Parathyroid adenoma (tissue), 2 donors: ENCODE results near the gene MRFAP1.

Experiments
- H2AFZ ChIP-seq: fragments of 300-600 bp; sonication (generic); one replicate; pipeline ENCODE4 v1.7.0; 2017; ENCODE audit warnings: antibody characterized with exemption, mild to moderate bottlenecking
- H3K27ac ChIP-seq: fragments of 300-600 bp; sonication (generic); one replicate; pipeline ENCODE4 v1.7.0; 2017
- H3K27me3 ChIP-seq: fragments of 300-600 bp; sonication (generic); one replicate; pipeline ENCODE4 v1.7.0; 2017; ENCODE audit warnings: low read length; ENCODE audit not compliant: control insufficient read depth, insufficient read depth
- H3K36me3 ChIP-seq: fragments of 300-600 bp; sonication (generic); one replicate; pipeline ENCODE4 v1.7.0; 2017; ENCODE audit warnings: low read length; ENCODE audit not compliant: control insufficient read depth, insufficient read depth
- H3K4me1 ChIP-seq: fragments of 300-600 bp; sonication (generic); one replicate; pipeline ENCODE4 v1.7.0; 2017; ENCODE audit warnings: control low read depth
- H3K4me2 ChIP-seq: fragments of 300-600 bp; sonication (generic); one replicate; pipeline ENCODE4 v1.7.0; 2017; ENCODE audit warnings: low read length
- H3K4me3 ChIP-seq: fragments of 300-600 bp; sonication (generic); one replicate; pipeline ENCODE4 v1.7.0; 2017; ENCODE audit warnings: low read depth, low read length
- H3K79me2 ChIP-seq: fragments of 300-600 bp; sonication (generic); one replicate; pipeline ENCODE4 v1.7.0; 2017; ENCODE audit warnings: control low read depth
- H3K9ac ChIP-seq: fragments of 300-600 bp; sonication (generic); one replicate; pipeline ENCODE4 v1.7.0; 2017; ENCODE audit warnings: mild to moderate bottlenecking
- H3K9me3 ChIP-seq: fragments of 300-600 bp; sonication (generic); one replicate; pipeline ENCODE4 v1.7.0; 2017; ENCODE audit warnings: low read length; ENCODE audit not compliant: control insufficient read depth
- TF ChIP-seq, protein P1 (sequence below): fragments of 300-600 bp; sonication (generic); IDR thresholded peaks from one replicate; pipeline ENCODE4 v1.7.0; 2017; ENCODE audit warnings: antibody characterized with exemption, mild to moderate bottlenecking
- donor health status: primary hyperparathyroidism.

The MRFAP1 gene

DNA sequence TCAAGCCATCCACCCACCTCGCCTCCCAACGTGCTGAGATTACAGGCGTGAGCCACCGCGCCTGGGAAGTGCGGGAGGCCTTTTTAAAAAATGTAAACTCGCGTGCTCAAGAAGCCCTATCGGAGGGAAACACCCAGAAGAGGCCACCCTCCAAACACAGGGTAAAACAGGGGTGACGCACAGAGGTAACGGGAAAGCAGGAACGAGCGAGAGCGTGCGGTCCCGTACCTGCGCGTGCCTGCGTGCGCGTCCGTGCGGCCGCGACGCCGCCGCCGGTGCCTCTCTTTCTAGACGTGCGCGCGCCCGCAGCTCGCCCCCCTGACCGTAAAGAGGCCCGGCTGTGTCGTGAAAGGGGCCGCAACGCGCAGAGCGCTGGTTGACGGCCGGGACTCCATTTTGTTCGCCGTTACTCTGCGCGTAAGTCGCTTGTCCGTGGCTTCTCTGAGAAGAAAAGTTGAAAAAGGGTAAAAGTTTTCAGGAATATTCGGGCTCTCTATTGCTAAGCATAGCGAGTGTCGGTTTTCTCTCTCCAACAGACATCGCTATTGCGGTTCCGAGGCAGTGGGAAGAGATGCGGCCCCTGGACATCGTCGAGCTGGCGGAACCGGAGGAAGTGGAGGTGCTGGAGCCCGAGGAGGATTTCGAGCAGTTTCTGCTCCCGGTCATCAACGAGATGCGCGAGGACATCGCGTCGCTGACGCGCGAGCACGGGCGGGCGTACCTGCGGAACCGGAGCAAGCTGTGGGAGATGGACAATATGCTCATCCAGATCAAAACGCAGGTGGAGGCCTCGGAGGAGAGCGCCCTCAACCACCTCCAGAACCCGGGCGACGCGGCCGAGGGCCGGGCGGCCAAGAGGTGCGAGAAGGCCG, at the start of gene MRFAP1:
TSS of gene MRFAP1 (plus strand) at position 394 of the 872 bp plus-strand sequence. CDS start at position 572, 178 bp downstream.
- peak within 1 kb of the TSS; percentile 79 for H3K4me3 ChIP-seq
- TF ChIP-seq, protein P1, sequence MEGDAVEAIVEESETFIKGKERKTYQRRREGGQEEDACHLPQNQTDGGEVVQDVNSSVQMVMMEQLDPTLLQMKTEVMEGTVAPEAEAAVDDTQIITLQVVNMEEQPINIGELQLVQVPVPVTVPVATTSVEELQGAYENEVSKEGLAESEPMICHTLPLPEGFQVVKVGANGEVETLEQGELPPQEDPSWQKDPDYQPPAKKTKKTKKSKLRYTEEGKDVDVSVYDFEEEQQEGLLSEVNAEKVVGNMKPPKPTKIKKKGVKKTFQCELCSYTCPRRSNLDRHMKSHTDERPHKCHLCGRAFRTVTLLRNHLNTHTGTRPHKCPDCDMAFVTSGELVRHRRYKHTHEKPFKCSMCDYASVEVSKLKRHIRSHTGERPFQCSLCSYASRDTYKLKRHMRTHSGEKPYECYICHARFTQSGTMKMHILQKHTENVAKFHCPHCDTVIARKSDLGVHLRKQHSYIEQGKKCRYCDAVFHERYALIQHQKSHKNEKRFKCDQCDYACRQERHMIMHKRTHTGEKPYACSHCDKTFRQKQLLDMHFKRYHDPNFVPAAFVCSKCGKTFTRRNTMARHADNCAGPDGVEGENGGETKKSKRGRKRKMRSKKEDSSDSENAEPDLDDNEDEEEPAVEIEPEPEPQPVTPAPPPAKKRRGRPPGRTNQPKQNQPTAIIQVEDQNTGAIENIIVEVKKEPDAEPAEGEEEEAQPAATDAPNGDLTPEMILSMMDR, result no peak
- peaks cover 6% of the 10 kb centered on the region for H3K79me2 ChIP-seq
- H3K4me1 ChIP-seq, result peaks cover 5% of the 10 kb centered on the region
- H3K36me3 ChIP-seq, result no peaks in the 10 kb centered on the region
- no peaks in the 10 kb centered on the region for H3K27me3 ChIP-seq
- peak within 1 kb of the TSS; percentile 87 for H3K9ac ChIP-seq
- H3K4me2 ChIP-seq, result peak within 1 kb of the TSS; percentile 74
- no peaks in the 10 kb centered on the region for H3K9me3 ChIP-seq
- peak within 1 kb of the TSS; percentile 95 for H3K27ac ChIP-seq
- H2AFZ ChIP-seq, result peak within 1 kb of the TSS; percentile 88

- Histone ChIP-seq H3K4me1 (no peaks in the 10 kb centered on the region), H3K27ac (no peak overlapping the region), H3K79me2 (no peaks in the 10 kb centered on the region), H2AFZ (no peak overlapping the region), H3K36me3 (no peaks in the 10 kb centered on the region), H3K4me3 (no peak overlapping the region), H3K9ac (no peak overlapping the region), H3K4me2 (no peak overlapping the region), H3K27me3 (no peaks in the 10 kb centered on the region), H3K9me3 (no peaks in the 10 kb centered on the region)
- TF ChIP-seq, protein P1, result no peak
These were observed 49.2 kb upstream of the MRFAP1 start for GRCh38 chr4:6591313-6591712.

DNA sequence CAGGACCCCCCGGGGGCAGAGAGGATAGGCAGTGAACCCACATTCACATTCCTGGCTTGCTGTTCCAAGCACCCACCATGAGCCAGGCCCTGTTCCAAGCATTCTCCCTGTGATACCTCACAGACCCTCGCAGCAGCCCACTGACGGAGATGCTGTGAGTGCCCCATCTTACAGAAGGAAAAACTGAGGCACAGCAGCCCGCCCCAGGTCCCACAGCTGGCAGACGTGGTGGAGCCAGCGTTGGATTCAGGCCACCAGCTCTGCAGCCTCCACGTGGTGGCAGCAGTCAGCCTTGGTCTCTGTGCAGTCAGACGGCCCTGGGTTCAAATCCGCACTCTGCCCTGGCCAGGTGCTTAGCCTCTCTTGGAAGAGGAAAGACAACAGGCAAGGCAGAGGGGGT, 48.7 kb upstream of the MRFAP1 start:
- Histone ChIP-seq H3K79me2 (no peaks in the 10 kb centered on the region), H3K4me1 (no peaks in the 10 kb centered on the region), H2AFZ (no peak overlapping the region), H3K4me2 (no peak overlapping the region), H3K36me3 (no peaks in the 10 kb centered on the region), H3K27me3 (no peaks in the 10 kb centered on the region), H3K27ac (no peak overlapping the region), H3K9me3 (no peaks in the 10 kb centered on the region), H3K4me3 (no peak overlapping the region), H3K9ac (no peak overlapping the region)
- TF ChIP-seq, protein P1, result no peak

- H3K27me3 ChIP-seq, result no peaks in the 10 kb centered on the region
- H3K4me3 ChIP-seq, result no peak overlapping the region
- H3K27ac ChIP-seq, result no peak overlapping the region
- no peaks in the 10 kb centered on the region for H3K79me2 ChIP-seq
- H3K36me3 ChIP-seq, result no peaks in the 10 kb centered on the region
- TF ChIP-seq, protein P1, result no peak
- H3K9me3 ChIP-seq, result no peaks in the 10 kb centered on the region
- H3K4me2 ChIP-seq, result no peak overlapping the region
- H3K9ac ChIP-seq, result no peak overlapping the region
- H2AFZ ChIP-seq, result no peak overlapping the region
- H3K4me1 ChIP-seq, result no peaks in the 10 kb centered on the region
These were observed 47.5 kb upstream of the MRFAP1 start for GRCh38 chr4:6592804-6593563.
